ENCODE measurements around the gene PIEZO1.

DNA sequence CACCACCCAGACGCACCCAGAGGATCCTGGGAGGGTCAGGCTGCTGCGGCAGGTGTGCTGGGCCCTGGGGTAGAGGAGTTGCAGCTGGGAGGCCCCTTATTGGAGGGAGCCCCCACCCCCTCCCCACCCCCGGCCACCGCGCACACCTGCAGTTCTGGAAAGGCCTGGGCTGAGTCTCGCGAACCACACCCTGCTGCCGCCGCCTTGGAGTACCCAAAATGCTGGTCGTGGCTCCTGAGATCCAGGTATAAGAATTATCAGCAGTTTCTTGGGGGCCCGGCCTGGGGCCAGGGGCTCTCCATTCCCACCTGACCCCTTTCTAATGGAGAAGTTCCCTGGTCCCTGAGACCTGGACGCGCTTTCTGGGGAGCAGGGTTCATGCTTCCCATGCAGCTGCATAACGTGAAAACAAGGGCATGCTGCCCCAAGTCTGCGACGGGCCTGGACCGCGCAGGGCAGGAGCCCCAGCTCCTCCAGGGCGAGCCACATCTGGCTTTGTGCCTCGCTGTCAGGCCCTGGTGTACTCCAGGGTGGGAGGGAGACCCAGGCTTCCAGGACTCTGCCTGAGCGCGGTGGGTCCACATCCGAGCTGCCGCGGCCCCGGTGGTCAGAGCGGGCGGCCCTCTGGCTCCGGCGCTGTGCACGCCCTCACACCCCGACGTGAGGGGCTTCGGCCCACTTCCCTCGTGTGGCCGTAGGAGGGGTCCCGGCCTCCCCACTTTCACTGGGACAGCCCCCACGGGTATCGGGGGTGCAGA is 91.4 kb downstream of the PIEZO1 start:
- TF ChIP-seq, protein P1, sequence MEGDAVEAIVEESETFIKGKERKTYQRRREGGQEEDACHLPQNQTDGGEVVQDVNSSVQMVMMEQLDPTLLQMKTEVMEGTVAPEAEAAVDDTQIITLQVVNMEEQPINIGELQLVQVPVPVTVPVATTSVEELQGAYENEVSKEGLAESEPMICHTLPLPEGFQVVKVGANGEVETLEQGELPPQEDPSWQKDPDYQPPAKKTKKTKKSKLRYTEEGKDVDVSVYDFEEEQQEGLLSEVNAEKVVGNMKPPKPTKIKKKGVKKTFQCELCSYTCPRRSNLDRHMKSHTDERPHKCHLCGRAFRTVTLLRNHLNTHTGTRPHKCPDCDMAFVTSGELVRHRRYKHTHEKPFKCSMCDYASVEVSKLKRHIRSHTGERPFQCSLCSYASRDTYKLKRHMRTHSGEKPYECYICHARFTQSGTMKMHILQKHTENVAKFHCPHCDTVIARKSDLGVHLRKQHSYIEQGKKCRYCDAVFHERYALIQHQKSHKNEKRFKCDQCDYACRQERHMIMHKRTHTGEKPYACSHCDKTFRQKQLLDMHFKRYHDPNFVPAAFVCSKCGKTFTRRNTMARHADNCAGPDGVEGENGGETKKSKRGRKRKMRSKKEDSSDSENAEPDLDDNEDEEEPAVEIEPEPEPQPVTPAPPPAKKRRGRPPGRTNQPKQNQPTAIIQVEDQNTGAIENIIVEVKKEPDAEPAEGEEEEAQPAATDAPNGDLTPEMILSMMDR (IDR thresholded peaks at IDR 0.05; ENCODE audit: insufficient read depth, low read depth, low read length), result no peak
- TF ChIP-seq EZH2 (IDR thresholded peaks at IDR 0.05; ENCODE audit: insufficient read depth, low read length), result no peak

All from astrocyte (in vitro differentiated cells and primary cell).